ENCODE measurements around the gene HTT-AS.

Gene HTT-AS

DNA sequence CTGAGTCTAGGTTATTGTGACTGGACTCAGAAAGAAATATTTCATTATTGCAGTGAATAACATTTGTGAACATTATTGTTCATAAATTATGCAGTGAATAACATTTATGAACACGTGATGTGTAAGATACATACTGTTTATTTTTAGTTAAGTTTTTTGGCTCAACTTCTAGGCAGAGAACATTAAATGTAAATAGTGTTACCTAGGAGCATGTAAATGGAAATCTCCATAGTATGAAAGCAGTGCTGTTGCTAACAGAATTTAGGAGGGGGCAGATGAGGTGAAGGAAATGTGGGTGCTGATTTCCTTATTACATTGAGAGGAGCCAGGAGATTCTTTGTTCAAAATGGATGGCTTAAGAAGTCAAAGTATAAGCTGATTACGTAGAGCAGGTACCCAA is 45.1 kb upstream of the HTT-AS start:
- H3K4me3 ChIP-seq (ENCODE audit: low read depth, low read length): no peak overlapping the region
- DNase-seq (ENCODE audit: low read depth): no peak
- TF ChIP-seq, protein P1, sequence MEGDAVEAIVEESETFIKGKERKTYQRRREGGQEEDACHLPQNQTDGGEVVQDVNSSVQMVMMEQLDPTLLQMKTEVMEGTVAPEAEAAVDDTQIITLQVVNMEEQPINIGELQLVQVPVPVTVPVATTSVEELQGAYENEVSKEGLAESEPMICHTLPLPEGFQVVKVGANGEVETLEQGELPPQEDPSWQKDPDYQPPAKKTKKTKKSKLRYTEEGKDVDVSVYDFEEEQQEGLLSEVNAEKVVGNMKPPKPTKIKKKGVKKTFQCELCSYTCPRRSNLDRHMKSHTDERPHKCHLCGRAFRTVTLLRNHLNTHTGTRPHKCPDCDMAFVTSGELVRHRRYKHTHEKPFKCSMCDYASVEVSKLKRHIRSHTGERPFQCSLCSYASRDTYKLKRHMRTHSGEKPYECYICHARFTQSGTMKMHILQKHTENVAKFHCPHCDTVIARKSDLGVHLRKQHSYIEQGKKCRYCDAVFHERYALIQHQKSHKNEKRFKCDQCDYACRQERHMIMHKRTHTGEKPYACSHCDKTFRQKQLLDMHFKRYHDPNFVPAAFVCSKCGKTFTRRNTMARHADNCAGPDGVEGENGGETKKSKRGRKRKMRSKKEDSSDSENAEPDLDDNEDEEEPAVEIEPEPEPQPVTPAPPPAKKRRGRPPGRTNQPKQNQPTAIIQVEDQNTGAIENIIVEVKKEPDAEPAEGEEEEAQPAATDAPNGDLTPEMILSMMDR (IDR thresholded peaks at IDR 0.05; ENCODE audit: low read depth, low read length): no peak

DNA sequence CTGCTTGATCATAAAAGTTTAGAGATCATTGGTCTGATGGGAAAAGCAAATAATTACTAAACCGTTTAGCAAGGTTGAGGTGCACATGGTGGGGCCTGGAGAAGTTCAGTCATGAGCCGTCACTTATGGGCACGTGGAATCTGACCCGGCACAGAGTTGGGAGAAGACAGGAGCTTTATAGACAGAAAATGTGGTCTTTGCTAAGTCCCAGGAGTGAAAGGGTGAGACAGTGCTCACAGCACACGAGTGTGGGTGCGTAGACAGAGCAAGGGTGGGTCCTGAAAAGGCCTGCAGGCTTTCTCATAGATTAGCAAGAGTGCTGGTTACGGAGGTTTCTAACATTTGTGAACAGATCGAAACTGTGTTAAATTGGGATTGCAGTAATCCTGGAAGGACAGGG is 44.0 kb upstream of the HTT-AS start:
- DNase-seq (ENCODE audit: low read depth): no peak
- no peak for TF ChIP-seq MYC (IDR thresholded peaks at IDR 0.05; ENCODE audit: low read depth, low read length)
- no peak for TF ChIP-seq POLR2A (IDR thresholded peaks at IDR 0.05; ENCODE audit: extremely low read depth, insufficient read length)
- TF ChIP-seq, protein P2, sequence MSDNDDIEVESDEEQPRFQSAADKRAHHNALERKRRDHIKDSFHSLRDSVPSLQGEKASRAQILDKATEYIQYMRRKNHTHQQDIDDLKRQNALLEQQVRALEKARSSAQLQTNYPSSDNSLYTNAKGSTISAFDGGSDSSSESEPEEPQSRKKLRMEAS (IDR thresholded peaks at IDR 0.05; ENCODE audit: low read depth, low read length): no peak
- TF ChIP-seq, protein P1 (IDR thresholded peaks at IDR 0.05; ENCODE audit: low read depth, low read length): no peak
- H3K4me3 ChIP-seq (ENCODE audit: low read depth, low read length): no peak overlapping the region

DNA sequence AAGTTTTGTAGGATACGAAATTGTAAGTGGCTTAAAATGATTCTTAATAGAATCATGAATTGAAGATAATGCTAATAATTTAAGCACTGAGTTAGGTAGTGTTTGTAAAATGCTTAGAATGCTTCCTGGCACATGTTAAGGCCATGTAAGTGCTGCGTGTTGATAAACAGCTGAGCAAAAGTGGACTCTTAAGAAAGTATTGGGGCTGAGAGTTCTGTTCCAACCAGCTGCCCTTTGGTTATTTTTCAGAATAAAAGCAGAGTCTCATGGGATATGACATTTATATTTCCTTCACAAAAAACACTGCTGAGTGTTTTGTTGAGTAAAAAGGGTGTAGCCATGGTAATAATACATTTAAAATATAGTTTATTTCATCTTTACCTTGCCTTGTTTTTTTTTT is 42.6 kb upstream of the HTT-AS start:
- TF ChIP-seq MYC (IDR thresholded peaks at IDR 0.05; ENCODE audit: low read depth, low read length) (no peak), POLR2A (IDR thresholded peaks at IDR 0.05; ENCODE audit: extremely low read depth, insufficient read length) (no peak)
- TF ChIP-seq, protein P2 (IDR thresholded peaks at IDR 0.05; ENCODE audit: low read depth, low read length): no peak
- TF ChIP-seq, protein P1 (IDR thresholded peaks at IDR 0.05; ENCODE audit: low read depth, low read length): no peak
- no peak for DNase-seq (ENCODE audit: low read depth)
- no peak overlapping the region for H3K4me3 ChIP-seq (ENCODE audit: low read depth, low read length)

DNA sequence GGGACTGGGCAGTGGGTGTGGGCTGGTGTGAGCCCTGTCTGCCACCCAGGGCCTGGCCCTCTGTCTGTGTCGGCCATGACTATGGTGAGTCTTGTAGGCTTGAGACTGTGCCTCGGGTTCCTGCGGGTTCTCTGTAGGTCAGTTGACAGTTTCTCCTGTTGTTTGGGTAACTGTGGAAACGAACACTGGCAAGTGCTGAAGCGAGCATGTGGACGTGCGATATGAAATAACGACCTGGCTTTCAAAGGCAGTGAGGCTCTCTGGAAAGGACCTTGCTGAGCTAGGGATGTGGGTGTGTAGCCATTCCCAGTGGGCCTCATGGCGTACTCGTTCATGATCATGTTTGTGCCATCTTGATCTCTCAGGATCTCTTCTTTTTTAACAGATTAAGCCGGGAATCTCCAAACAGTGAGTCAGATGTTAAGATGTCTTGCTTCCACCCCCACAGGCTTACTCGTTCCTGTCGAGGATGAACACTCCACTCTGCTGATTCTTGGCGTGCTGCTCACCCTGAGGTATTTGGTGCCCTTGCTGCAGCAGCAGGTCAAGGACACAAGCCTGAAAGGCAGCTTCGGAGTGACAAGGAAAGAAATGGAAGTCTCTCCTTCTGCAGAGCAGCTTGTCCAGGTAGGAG is 41.4 kb upstream of the HTT-AS start:
- TF ChIP-seq, protein P2 (IDR thresholded peaks at IDR 0.05; ENCODE audit: low read depth, low read length): no peak
- TF ChIP-seq MYC (IDR thresholded peaks at IDR 0.05; ENCODE audit: low read depth, low read length) (no peak), POLR2A (IDR thresholded peaks at IDR 0.05; ENCODE audit: extremely low read depth, insufficient read length) (no peak)

DNA sequence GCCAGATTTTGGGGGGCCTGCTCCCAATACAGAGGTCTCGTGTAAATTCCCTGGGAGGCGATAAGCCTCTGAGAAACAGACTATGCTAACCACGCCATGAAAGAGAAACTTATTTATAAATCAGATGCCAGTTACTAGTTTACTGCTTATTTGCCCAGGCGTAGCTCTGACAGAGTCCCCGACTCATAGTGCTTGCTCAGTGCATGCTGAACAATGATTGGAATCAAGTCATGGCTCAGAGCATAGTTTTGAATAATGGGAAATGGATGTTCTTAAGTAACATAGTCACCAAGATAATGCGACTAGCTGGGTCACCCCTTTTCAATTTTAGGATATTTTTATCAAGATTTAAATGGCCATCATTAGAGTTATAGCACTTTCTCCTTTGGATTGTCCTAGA is 40.0 kb upstream of the HTT-AS start:
- TF ChIP-seq MYC (IDR thresholded peaks at IDR 0.05; ENCODE audit: low read depth, low read length) (no peak), POLR2A (IDR thresholded peaks at IDR 0.05; ENCODE audit: extremely low read depth, insufficient read length) (no peak)
- TF ChIP-seq, protein P1 (IDR thresholded peaks at IDR 0.05; ENCODE audit: low read depth, low read length): no peak
- TF ChIP-seq, protein P2 (IDR thresholded peaks at IDR 0.05; ENCODE audit: low read depth, low read length): no peak
- no peak for DNase-seq (ENCODE audit: low read depth)
- H3K4me3 ChIP-seq (ENCODE audit: low read depth, low read length): no peak overlapping the region

More for the DNA sequence above, 41.4 kb upstream of the HTT-AS start:
- H3K4me3 ChIP-seq (ENCODE audit: low read depth, low read length): no peak overlapping the region
- no peak for DNase-seq (ENCODE audit: low read depth)

DNA sequence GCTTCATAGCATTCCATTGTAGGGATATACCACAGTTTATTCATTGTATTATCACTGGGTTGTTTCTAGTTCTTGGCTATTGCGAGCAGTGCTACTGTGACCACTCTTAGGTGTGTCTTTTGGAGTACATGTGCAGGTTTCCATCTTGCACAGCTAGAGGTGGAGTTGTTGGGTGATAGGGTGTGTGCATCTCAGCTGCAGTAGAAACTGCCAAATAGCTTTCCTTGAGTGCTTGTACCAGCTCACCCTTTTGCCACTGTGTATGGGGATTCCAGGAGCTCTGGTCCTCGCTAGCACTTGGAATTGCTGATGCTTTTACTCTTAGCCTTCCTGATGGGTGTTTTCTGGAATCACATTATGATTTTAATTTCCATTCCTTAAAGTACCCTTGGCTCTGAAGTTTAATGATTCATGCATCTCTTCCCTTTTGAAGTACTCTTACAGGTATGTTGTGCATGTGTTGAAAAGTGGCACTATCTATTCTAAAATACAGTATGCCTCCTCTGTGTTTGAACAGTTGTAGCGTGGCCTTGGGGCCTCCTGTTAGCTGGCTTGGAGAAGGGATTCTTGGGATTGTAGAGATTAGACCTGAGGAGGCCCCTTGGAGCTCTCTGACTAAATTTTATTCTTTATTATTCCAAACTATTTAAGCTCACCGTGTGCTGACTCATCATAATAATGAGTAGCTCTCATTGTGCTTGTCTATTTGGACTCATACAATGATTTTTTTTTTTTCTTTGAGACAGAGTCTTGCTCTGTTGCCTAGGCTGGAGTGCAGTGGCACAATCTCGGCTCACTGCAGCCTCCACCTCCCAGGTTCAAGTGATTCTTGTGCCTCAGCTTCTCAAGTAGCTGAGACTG is 38.5 kb upstream of the HTT-AS start:
- no peak for DNase-seq (ENCODE audit: low read depth)
- H3K4me3 ChIP-seq (ENCODE audit: low read depth, low read length): no peak overlapping the region
- TF ChIP-seq, protein P2 (IDR thresholded peaks at IDR 0.05; ENCODE audit: low read depth, low read length): no peak
- TF ChIP-seq POLR2A (IDR thresholded peaks at IDR 0.05; ENCODE audit: extremely low read depth, insufficient read length) (no peak), MYC (IDR thresholded peaks at IDR 0.05; ENCODE audit: low read depth, low read length) (no peak)
- TF ChIP-seq, protein P1 (IDR thresholded peaks at IDR 0.05; ENCODE audit: low read depth, low read length): no peak

Data from NB4 (cell line).